Measurements from ENCODE around the gene RAB34.

GRCh38 chr17:28716740-28717577 lies 709 bp downstream of the RAB34 start:
- TF ChIP-seq CTCF (IDR thresholded peaks at IDR 0.05) (no peak), EZH2 (IDR thresholded peaks at IDR 0.05; ENCODE audit: borderline replicate concordance, insufficient read depth, low read depth, low read length, poor library complexity, severe bottlenecking) (no peak)
